ENCODE results near the gene PGA3.
"Not testable (repeated sequence)": the region's sequence is repeated elsewhere in the genome, so short reads cannot be mapped to it uniquely, and the experiment has no call there.

The PGA3 gene

DNA sequence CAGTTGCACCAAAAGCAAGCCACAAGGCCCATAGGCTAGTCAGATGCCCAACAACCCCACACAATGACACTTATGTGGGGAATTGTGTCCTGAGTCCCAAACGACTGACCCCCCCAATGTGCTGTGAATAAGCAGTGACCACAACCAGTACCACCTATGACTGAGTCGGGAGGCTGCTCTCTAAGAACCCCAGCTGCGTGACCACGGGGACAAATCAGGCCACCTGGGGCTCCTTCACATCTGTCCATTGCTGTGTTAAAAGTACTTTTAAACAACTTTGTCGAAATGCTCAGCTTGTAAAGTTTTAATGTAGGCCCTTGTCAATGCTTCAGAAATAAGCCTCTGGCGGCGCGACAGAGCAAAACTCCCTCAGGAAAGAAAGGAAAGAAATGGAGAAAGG is 37.0 kb downstream of the PGA3 start:
- H3K4me1 ChIP-seq (ENCODE audit: control insufficient read depth, insufficient read depth, low read length); POLR2A ChIA-PET; H3K27ac ChIP-seq (ENCODE audit: extremely low read depth, low read depth, low read length); H3K36me3 ChIP-seq (ENCODE audit: control insufficient read depth in 2 of 2, insufficient read depth in 1 of 2, low read length in 2 of 2); H3K9me3 ChIP-seq (ENCODE audit: control insufficient read depth, insufficient read depth, low read depth, low read length); H3K4me3 ChIP-seq (ENCODE audit: low read depth, low read length); CTCF ChIA-PET: not testable (repeated sequence)

DNA sequence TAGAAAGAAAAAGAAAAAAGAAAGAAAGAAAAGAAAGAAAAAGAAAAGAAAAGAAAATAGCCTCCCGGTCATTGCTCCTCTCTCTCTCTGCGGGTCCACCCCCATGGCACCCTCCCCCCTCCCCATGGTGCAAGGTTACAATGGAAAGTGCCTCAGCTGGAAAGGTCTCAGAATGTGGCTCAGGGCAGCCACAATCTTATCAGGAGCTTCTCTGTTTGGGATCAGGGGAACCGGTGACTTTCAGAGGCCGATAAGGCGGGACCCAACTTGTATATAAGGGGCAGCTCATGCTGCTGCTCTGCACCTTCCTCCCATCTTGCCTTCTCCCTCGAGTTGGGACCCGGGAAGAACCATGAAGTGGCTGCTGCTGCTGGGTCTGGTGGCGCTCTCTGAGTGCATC is 37.6 kb downstream of the PGA3 start, which contains the start of gene PGA5:
PGA5 (plus strand) TSS at position 301 of the 400 bp plus-strand sequence; CDS start at position 353, 52 bp downstream.
- CTCF ChIA-PET; H3K27ac ChIP-seq (ENCODE audit: extremely low read depth, low read depth, low read length); H3K4me3 ChIP-seq (ENCODE audit: low read depth, low read length); H3K9me3 ChIP-seq (ENCODE audit: control insufficient read depth, insufficient read depth, low read depth, low read length); POLR2A ChIA-PET; H3K36me3 ChIP-seq (ENCODE audit: control insufficient read depth in 2 of 2, insufficient read depth in 1 of 2, low read length in 2 of 2); H3K4me1 ChIP-seq (ENCODE audit: control insufficient read depth, insufficient read depth, low read length): not testable (repeated sequence)

- H3K36me3 ChIP-seq (ENCODE audit: control insufficient read depth in 2 of 2, insufficient read depth in 1 of 2, low read length in 2 of 2); POLR2A ChIA-PET; CTCF ChIA-PET; H3K4me3 ChIP-seq (ENCODE audit: low read depth, low read length); H3K27ac ChIP-seq (ENCODE audit: extremely low read depth, low read depth, low read length); H3K4me1 ChIP-seq (ENCODE audit: control insufficient read depth, insufficient read depth, low read length); H3K9me3 ChIP-seq (ENCODE audit: control insufficient read depth, insufficient read depth, low read depth, low read length): not testable (repeated sequence)
Observed at GRCh38 chr11:61241526-61241925, 38.2 kb downstream of the PGA3 start.

GRCh38 chr11:61245284-61245964 is 42.1 kb downstream of the PGA3 start:
- CTCF ChIA-PET; H3K36me3 ChIP-seq (ENCODE audit: control insufficient read depth in 2 of 2, insufficient read depth in 1 of 2, low read length in 2 of 2); H3K9me3 ChIP-seq (ENCODE audit: control insufficient read depth, insufficient read depth, low read depth, low read length); POLR2A ChIA-PET; H3K4me1 ChIP-seq (ENCODE audit: control insufficient read depth, insufficient read depth, low read length); H3K27ac ChIP-seq (ENCODE audit: extremely low read depth, low read depth, low read length); H3K4me3 ChIP-seq (ENCODE audit: low read depth, low read length): not testable (repeated sequence)

- H3K4me1 ChIP-seq (ENCODE audit: control insufficient read depth, insufficient read depth, low read length); H3K4me3 ChIP-seq (ENCODE audit: low read depth, low read length); H3K27ac ChIP-seq (ENCODE audit: extremely low read depth, low read depth, low read length); POLR2A ChIA-PET; H3K36me3 ChIP-seq (ENCODE audit: control insufficient read depth in 2 of 2, insufficient read depth in 1 of 2, low read length in 2 of 2); H3K9me3 ChIP-seq (ENCODE audit: control insufficient read depth, insufficient read depth, low read depth, low read length): not testable (repeated sequence)
- CTCF ChIA-PET: interaction anchor here (1.4 kb wide), 1 partner anchor 137 kb away, joined by 4 read pairs; no protein-coding TSS in a partner anchor
Observed at GRCh38 chr11:61248071-61248470, 44.8 kb downstream of the PGA3 start.

GRCh38 chr11:61249201-61249600 is 45.9 kb downstream of the PGA3 start:
- H3K4me3 ChIP-seq (ENCODE audit: low read depth, low read length); POLR2A ChIA-PET: not testable (repeated sequence)
- CTCF ChIA-PET: interaction anchor here (1.4 kb wide), 1 partner anchor 136 kb away, joined by 4 read pairs; no protein-coding TSS in a partner anchor

GRCh38 chr11:61250796-61251765 is 47.8 kb downstream of the PGA3 start:
- H3K4me1 ChIP-seq (ENCODE audit: control insufficient read depth, insufficient read depth, low read length); H3K9me3 ChIP-seq (ENCODE audit: control insufficient read depth, insufficient read depth, low read depth, low read length); POLR2A ChIA-PET; H3K4me3 ChIP-seq (ENCODE audit: low read depth, low read length); H3K27ac ChIP-seq (ENCODE audit: extremely low read depth, low read depth, low read length); H3K36me3 ChIP-seq (ENCODE audit: control insufficient read depth in 2 of 2, insufficient read depth in 1 of 2, low read length in 2 of 2): not testable (repeated sequence)
- CTCF ChIA-PET: interaction anchor here (0.6 to 0.7 kb wide), 2 partner anchors 134 to 445 kb away, joined by 3 read pairs; no protein-coding TSS in a partner anchor

More at GRCh38 chr11:61249201-61249600, 45.9 kb downstream of the PGA3 start:
- H3K36me3 ChIP-seq (ENCODE audit: control insufficient read depth in 2 of 2, insufficient read depth in 1 of 2, low read length in 2 of 2); H3K4me1 ChIP-seq (ENCODE audit: control insufficient read depth, insufficient read depth, low read length); H3K27ac ChIP-seq (ENCODE audit: extremely low read depth, low read depth, low read length); H3K9me3 ChIP-seq (ENCODE audit: control insufficient read depth, insufficient read depth, low read depth, low read length): not testable (repeated sequence)

GRCh38 chr11:61252332-61252731 is 49.0 kb downstream of the PGA3 start:
- H3K9me3 ChIP-seq (ENCODE audit: control insufficient read depth, insufficient read depth, low read depth, low read length); H3K4me3 ChIP-seq (ENCODE audit: low read depth, low read length); H3K27ac ChIP-seq (ENCODE audit: extremely low read depth, low read depth, low read length); POLR2A ChIA-PET; H3K36me3 ChIP-seq (ENCODE audit: control insufficient read depth in 2 of 2, insufficient read depth in 1 of 2, low read length in 2 of 2); H3K4me1 ChIP-seq (ENCODE audit: control insufficient read depth, insufficient read depth, low read length): not testable (repeated sequence)
- CTCF ChIA-PET: interaction anchor here (0.6 to 1.8 kb wide), 2 partner anchors 84 to 537 kb away, joined by 3 to 8 read pairs; no protein-coding TSS in a partner anchor
- TF ChIP-seq ZNF239 (tag by site-specific recombination; IDR thresholded peaks at IDR 0.05): 0 out of 2 replicates have a peak, but pooled peaks have one; percentile 40
